ENCODE measurements around the gene MANBA. TPM values are rescaled to one million over a fixed set of nuclear protein-coding genes. Genes with fewer than 3 reads are reported as not detected.
"Not testable (repeated sequence)": the region's sequence is repeated elsewhere in the genome, so short reads cannot be mapped to it uniquely, and the experiment has no call there.

Gene MANBA
- total RNA-seq, 2 experiments from 2014 or later, result 12.0 to 13.3 TPM

GRCh38 chr4:102632241-102633065 lies 128.3 kb downstream of the MANBA start:
- no peak overlapping the region for H3K4me3 Mint-ChIP-seq
- ChIA-PET POLR2A (interaction anchor here (0.6 to 1.3 kb wide), 3 partner anchors 10 to 235 kb away, joined by 3 read pairs; no protein-coding TSS in a partner anchor), CTCF (interaction anchor here (1.4 to 1.6 kb wide), 3 partner anchors 198 to 286 kb away, joined by 3 to 5 read pairs (median 3); no protein-coding TSS in a partner anchor)
- H3K36me3 Mint-ChIP-seq (ENCODE audit: low read depth), result peaks cover 17% of the 10 kb centered on the region
- intact Hi-C loops (cut with DNase I, micrococcal nuclease), result no loop called here
- no peaks in the 10 kb centered on the region for H3K27me3 Mint-ChIP-seq
- no peaks in the 10 kb centered on the region for H3K9me3 Mint-ChIP-seq (ENCODE audit: low read depth)
- DNase-seq (no peak), ATAC-seq (no peak)
- H3K27ac Mint-ChIP-seq, result peak overlapping the region; percentile 48
- peaks cover 48% of the 10 kb centered on the region for H3K4me1 Mint-ChIP-seq

GRCh38 chr4:102631616-102632015 lies 129.2 kb downstream of the MANBA start:
- Mint-ChIP-seq H3K36me3 (ENCODE audit: low read depth) (peaks cover 14% of the 10 kb centered on the region), H3K4me3 (no peak overlapping the region), H3K27ac (peak overlapping the region; percentile 48), H3K4me1 (peaks cover 57% of the 10 kb centered on the region), H3K27me3 (no peaks in the 10 kb centered on the region), H3K9me3 (ENCODE audit: low read depth) (no peaks in the 10 kb centered on the region)
- DNase-seq (no peak), ATAC-seq (no peak)
- POLR2A ChIA-PET, result interaction anchor here (0.7 to 1.3 kb wide), 2 partner anchors 11 to 196 kb away, joined by 3 read pairs; no protein-coding TSS in a partner anchor
- CTCF ChIA-PET, result interaction anchor here (1.4 to 1.6 kb wide), 2 partner anchors 67 to 286 kb away, joined by 3 to 4 read pairs; no protein-coding TSS in a partner anchor
- intact Hi-C loops (cut with DNase I, micrococcal nuclease), result no loop called here

- Mint-ChIP-seq H3K4me1 (peaks cover 64% of the 10 kb centered on the region), H3K27ac (no peak overlapping the region), H3K9me3 (ENCODE audit: low read depth) (no peaks in the 10 kb centered on the region), H3K27me3 (no peaks in the 10 kb centered on the region), H3K4me3 (no peak overlapping the region), H3K36me3 (ENCODE audit: low read depth) (peaks cover 12% of the 10 kb centered on the region)
- ChIA-PET POLR2A (interaction anchor here (0.8 kb wide), 1 partner anchor 199 kb away, joined by 3 read pairs; no protein-coding TSS in a partner anchor), CTCF (interaction anchor here (1.4 to 2.1 kb wide), 3 partner anchors 135 to 199 kb away, joined by 3 to 6 read pairs (median 6); no protein-coding TSS in a partner anchor)
- intact Hi-C loops (cut with DNase I, micrococcal nuclease), result loop anchor here (2.0 to 5.0 kb wide), 6 partner anchors 42 to 469 kb away; partner anchors contain the start of genes UBE2D3 (in 2 of the 2), BDH2 (in 1 of the 2), MANBA (in 1 of the 2) and SLC39A8 (in 1 of the 2)
- DNase-seq, result peak; percentile 59
- no peak for ATAC-seq
Observed at GRCh38 chr4:102629673-102630072, 131.1 kb downstream of the MANBA start.

DNA sequence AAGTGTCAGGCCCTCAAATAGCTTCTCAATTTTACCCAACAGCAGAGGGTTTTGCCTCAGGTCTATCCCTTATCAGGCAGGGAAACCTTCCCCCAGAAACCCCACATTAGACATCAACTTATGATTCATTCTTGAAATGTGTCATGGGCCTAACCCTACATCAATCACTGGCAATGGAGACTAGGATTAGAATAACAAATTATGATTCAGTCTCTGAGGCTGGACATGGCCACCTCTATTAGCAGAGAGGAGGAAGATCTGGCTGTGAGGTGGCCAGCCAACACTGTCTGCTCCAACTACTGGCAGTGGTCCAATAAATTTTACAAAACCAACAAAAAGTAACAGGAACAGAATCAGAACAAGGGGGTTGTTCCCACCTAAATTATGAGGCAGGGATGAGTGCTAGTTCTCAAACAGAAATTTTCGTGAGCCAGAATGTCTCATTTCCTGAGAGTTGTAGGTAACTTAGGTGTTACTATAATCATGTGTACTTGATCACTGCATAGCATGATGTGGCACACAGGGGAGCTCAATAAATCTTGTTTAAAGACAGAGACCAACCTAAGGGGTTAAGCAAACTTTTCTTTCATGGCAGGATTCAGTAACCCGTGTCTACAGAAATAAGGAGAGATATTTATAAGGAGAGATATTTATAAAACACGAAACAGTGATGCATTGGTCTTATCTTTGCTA lies 132.8 kb downstream of the MANBA start:
- intact Hi-C loops (cut with DNase I, micrococcal nuclease), result loop anchor here (1.0 to 5.0 kb wide), 10 partner anchors 41 to 471 kb away; partner anchors contain the start of genes SLC39A8 (in 2 of the 2), UBE2D3 (in 2 of the 2), BDH2 (in 1 of the 2) and MANBA (in 1 of the 2)
- Mint-ChIP-seq H3K27ac (peak overlapping the region; percentile 86), H3K36me3 (ENCODE audit: low read depth) (peaks cover 10% of the 10 kb centered on the region), H3K4me3 (peak overlapping the region; percentile 50), H3K9me3 (ENCODE audit: low read depth) (no peaks in the 10 kb centered on the region), H3K27me3 (no peaks in the 10 kb centered on the region), H3K4me1 (peaks cover 69% of the 10 kb centered on the region)
- DNase-seq, result peak; percentile 48
- ATAC-seq, result peak; percentile 85
- CTCF ChIA-PET, result interaction anchor here (0.6 to 2.8 kb wide), 20 partner anchors 8 to 464 kb away, joined by 3 to 11 read pairs (median 4); partner anchors contain the start of gene UBE2D3
- POLR2A ChIA-PET, result interaction anchor here (0.6 to 1.6 kb wide), 5 partner anchors 11 to 357 kb away, joined by 3 to 7 read pairs (median 3); partner anchors contain the start of gene UBE2D3

DNA sequence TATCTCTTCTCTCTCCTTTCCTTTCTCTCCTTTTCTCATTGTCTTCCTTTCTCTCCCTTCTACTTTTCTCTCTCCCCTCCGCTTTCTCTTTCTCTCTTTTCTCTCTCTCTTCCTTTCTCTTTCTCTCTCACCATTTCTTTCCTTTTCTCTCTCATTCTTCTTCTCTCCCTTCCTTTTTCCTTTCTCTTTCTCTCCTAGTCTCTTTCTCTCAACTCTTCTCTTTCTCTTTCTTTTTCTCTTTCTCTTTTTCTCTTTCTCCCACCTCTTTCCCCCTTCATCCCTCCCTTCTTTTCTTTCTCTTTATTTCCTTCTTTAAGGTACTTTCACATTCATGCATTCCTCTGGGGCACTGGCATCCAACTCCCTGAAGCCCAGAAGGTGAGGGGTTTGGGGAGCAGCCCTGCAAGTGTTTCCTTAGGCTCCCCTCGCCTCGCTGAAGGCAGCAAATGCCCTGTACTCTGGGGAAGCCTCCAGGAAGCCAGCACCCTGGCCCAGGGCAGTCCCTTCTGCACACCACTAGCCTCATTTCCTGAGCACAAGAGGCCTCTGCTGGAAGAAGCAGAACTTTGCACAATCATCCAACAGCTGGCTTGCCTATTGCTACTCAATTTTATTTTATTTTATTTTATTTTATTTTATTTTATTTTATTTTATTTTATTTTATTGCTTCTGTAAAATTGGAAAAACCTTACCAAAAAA lies 135.4 kb downstream of the MANBA start:
- ChIA-PET POLR2A (no interaction called here), CTCF (interaction anchor here (0.7 to 2.8 kb wide), 9 partner anchors 16 to 404 kb away, joined by 3 to 16 read pairs (median 5); no protein-coding TSS in a partner anchor)
- intact Hi-C loops (cut with DNase I, micrococcal nuclease), result loop anchor here (1.0 to 5.0 kb wide), 8 partner anchors 38 to 384 kb away; partner anchors contain the start of genes UBE2D3 (in 2 of the 2) and MANBA (in 1 of the 2)
- Mint-ChIP-seq H3K27ac (peak overlapping the region; percentile 81), H3K27me3 (no peaks in the 10 kb centered on the region), H3K9me3 (ENCODE audit: low read depth) (no peaks in the 10 kb centered on the region), H3K4me3 (peak overlapping the region; percentile 47), H3K4me1 (peaks cover 62% of the 10 kb centered on the region), H3K36me3 (ENCODE audit: low read depth) (no peaks in the 10 kb centered on the region)
- peak; percentile 80 for ATAC-seq
- peak; percentile 82 for DNase-seq

DNA sequence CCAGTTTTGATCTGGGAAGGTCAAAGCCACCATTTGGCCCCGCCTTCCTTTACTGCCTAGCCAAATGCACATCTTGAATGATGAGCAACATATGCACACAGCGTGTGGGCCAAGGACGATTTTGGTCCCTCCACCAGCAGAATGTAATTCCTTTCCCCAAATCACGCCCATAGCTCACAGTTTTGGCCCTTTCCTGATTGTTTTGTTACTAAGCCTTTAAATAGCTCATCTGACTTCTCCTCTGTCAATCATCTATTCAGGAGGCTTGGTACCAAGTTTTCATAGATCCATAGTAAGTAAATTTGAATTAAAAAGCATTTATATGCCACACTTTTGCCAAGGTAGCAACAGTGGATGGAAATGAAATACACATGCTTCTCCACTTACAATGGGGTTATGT lies 136.3 kb downstream of the MANBA start:
- H3K9me3 Mint-ChIP-seq (ENCODE audit: low read depth), result no peaks in the 10 kb centered on the region
- ATAC-seq (no peak), DNase-seq (no peak)
- H3K4me1 Mint-ChIP-seq, result peaks cover 60% of the 10 kb centered on the region
- ChIA-PET POLR2A (no interaction called here), CTCF (interaction anchor here (1.0 to 2.1 kb wide), 2 partner anchors 99 to 176 kb away, joined by 4 to 16 read pairs; no protein-coding TSS in a partner anchor)
- no peaks in the 10 kb centered on the region for H3K36me3 Mint-ChIP-seq (ENCODE audit: low read depth)
- H3K27me3 Mint-ChIP-seq, result no peaks in the 10 kb centered on the region
- H3K27ac Mint-ChIP-seq, result no peak overlapping the region
- intact Hi-C loops (cut with DNase I, micrococcal nuclease), result no loop called here
- H3K4me3 Mint-ChIP-seq, result no peak overlapping the region

DNA sequence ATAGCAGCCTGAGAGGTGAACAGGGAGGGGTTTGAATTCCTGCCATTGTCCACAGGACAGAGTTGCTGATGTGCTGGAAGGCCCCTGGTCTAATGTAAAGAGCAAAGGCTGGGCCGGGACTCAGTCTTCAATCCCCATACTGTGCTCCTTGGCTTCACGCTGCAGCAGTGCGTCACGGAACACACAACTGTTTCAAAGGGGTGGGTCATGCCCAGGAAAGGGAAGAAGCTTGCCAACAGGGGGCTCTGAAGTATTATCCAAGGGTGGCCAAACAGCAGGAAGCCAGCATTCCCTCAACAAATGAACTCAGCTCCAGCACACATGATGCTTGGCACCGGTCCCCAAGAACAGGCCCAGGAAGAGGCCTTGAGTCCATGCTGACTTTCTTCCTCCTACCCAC lies 137.1 kb downstream of the MANBA start:
- no peaks in the 10 kb centered on the region for H3K9me3 Mint-ChIP-seq (ENCODE audit: low read depth)
- no peak for ATAC-seq
- H3K27me3 Mint-ChIP-seq, result no peaks in the 10 kb centered on the region
- H3K27ac Mint-ChIP-seq, result no peak overlapping the region
- H3K36me3 Mint-ChIP-seq (ENCODE audit: low read depth), result peaks cover 4% of the 10 kb centered on the region
- ChIA-PET POLR2A (no interaction called here), CTCF (no interaction called here)
- intact Hi-C loops (cut with DNase I, micrococcal nuclease), result no loop called here
- DNase-seq, result no peak
- H3K4me1 Mint-ChIP-seq, result peaks cover 60% of the 10 kb centered on the region
- no peak overlapping the region for H3K4me3 Mint-ChIP-seq

DNA sequence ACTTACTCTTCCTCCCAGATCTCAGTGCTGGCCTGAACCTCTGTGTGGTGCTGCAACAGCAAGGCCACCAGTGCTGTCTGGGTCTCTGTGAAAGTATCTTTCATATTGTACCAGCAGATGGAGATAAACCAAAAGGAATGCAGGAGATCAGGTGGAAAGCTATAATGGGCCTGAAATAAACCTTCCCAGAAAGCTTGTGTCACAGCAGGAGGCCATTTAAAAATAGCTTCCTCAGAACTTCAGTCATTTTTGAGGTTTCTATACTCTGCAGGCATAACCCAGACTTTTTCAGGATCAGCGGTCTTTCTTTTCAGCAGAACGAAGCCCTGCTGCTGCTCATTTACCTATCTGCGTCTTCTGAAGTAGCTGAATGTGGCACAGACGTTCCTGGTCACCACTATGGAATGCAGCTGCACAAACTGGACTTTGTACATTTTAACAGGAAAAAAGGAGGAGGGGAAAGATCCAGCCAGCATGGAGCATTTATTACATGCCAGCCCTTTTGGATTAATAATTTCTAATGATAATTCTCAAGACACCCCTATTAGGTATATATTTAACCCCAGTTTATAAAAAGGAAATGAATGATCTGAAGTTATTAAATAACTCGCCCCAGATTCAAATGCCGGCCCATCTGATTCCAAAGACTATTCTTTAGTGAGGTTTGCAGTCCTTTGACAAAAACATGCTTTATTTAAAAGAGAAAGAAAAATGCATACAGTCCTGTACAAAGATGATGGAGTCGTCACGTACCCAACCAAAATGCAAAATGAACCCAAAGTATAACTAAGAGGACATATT lies 139.9 kb downstream of the MANBA start:
- peak; percentile 30 for DNase-seq
- Mint-ChIP-seq H3K27ac (peak overlapping the region; percentile 47), H3K4me3 (no peak overlapping the region), H3K36me3 (ENCODE audit: low read depth) (peaks cover 21% of the 10 kb centered on the region), H3K9me3 (ENCODE audit: low read depth) (no peaks in the 10 kb centered on the region), H3K27me3 (no peaks in the 10 kb centered on the region), H3K4me1 (peaks cover 50% of the 10 kb centered on the region)
- ChIA-PET POLR2A (interaction anchor here (0.6 to 0.9 kb wide), 2 partner anchors 14 to 388 kb away, joined by 3 to 4 read pairs; no protein-coding TSS in a partner anchor), CTCF (interaction anchor here (0.6 to 1.7 kb wide), 12 partner anchors 84 to 474 kb away, joined by 3 to 8 read pairs (median 3); no protein-coding TSS in a partner anchor)
- peak; percentile 25 for ATAC-seq
- intact Hi-C loops (cut with DNase I, micrococcal nuclease), result loop anchor here in 1 of 2 experiments (1.0 to 2.0 kb wide), 2 partner anchors 388 to 470 kb away; no protein-coding TSS in a partner anchor

GRCh38 chr4:102619776-102620631 lies 140.8 kb downstream of the MANBA start:
- ChIA-PET CTCF (interaction anchor here (0.7 to 1.7 kb wide), 11 partner anchors 85 to 471 kb away, joined by 3 to 8 read pairs (median 3); no protein-coding TSS in a partner anchor), POLR2A (interaction anchor here (0.9 kb wide), 1 partner anchor 14 kb away, joined by 3 read pairs; no protein-coding TSS in a partner anchor)
- not testable (repeated sequence) for H3K9me3 Mint-ChIP-seq (ENCODE audit: low read depth); H3K27me3 Mint-ChIP-seq; H3K4me3 Mint-ChIP-seq
- H3K27ac Mint-ChIP-seq, result peak overlapping the region; percentile 47
- peak; percentile 56 for DNase-seq
- peak; percentile 79 for ATAC-seq
- peaks cover 51% of the 10 kb centered on the region for H3K4me1 Mint-ChIP-seq
- intact Hi-C loops (cut with DNase I, micrococcal nuclease), result loop anchor here in 1 of 2 experiments (1.0 to 2.0 kb wide), 2 partner anchors 389 to 471 kb away; no protein-coding TSS in a partner anchor
- H3K36me3 Mint-ChIP-seq (ENCODE audit: low read depth), result peaks cover 28% of the 10 kb centered on the region
